ENCODE measurements around the gene KCNK3.

GRCh38 chr2:26674002-26674751 is 18.3 kb upstream of the KCNK3 start:
- TF ChIP-seq EZH2 (IDR thresholded peaks at IDR 0.05; ENCODE audit: insufficient read depth, poor library complexity, severe bottlenecking) (no peak), EZH2phosphoT487 (IDR thresholded peaks at IDR 0.05; ENCODE audit: insufficient read depth, low read depth) (no peak)
